HepG2 (cell line): ENCODE measurements around the gene ANKRD44. TPM values are rescaled to one million over a fixed set of nuclear protein-coding genes. Genes with fewer than 3 reads are reported as not detected.

Experiments
- ATAC-seq: fragments of 200-7000 bp; cut with Tn5 transposase; 3 replicates; pipeline ENCODE4 v1.9.1; 2020; ENCODE audit warnings: mild to moderate bottlenecking, moderate library complexity
- BruUV-seq: library from RNA; stranded (reverse); fragments of 400-500 nt; replicated peaks from 2 replicates; lab custom pipeline; 2021; lab: Mats Ljungman, UMichigan
- CTCF ChIA-PET: fragments of 300-600 bp; formaldehyde crosslinking; extraction: SDS; loops from one replicate; lab custom pipeline; 2021; ENCODE audit warnings: low total read pairs, inconsistent platforms, low intra/inter-chr PET ratio; lab: Yijun Ruan, JAX
- POLR2A ChIA-PET: fragments of 350-600 bp; sonication (Branson Sonifier 250); formaldehyde crosslinking; loops from one replicate; lab custom pipeline; 2020; ENCODE audit warnings: antibody characterized with exemption, inconsistent platforms; lab: Yijun Ruan, JAX
- DNase-seq: peaks from one replicate; pipeline ENCODE4 v3.0.0-alpha.2; 2015; ENCODE audit warnings: low spot score
- FAIRE-seq: peaks from 3 replicates; lab custom pipeline; 2011; peaks lifted over from hg19 to GRCh38; lab: Jason Lieb, UNC
- H2AFZ ChIP-seq: one replicate; pipeline ENCODE4 v1.6.1; 2011; ENCODE audit warnings: low read length, inconsistent platforms
- H3K27ac ChIP-seq: fragments of 300-600 bp; 3 replicates; pipeline ENCODE4 v1.8.0; 2011; ENCODE audit warnings: mixed run types, mild to moderate bottlenecking, mixed read lengths, low read length, inconsistent platforms; ENCODE audit not compliant: insufficient read depth; ENCODE audit errors: extremely low read length
- H3K27me3 ChIP-seq, 2 experiments: fragments of 200-600 bp in 1 of 2; 2 replicates in 1 of 2; 3 replicates in 1 of 2; pipeline versions ENCODE4 v1.6.0 to v1.8.0; 2011; ENCODE audit warnings: low read length in 2 of 2, mild to moderate bottlenecking in 2 of 2, moderate library complexity in 2 of 2, inconsistent platforms in 1 of 2; ENCODE audit not compliant: insufficient read depth in 2 of 2, control insufficient read depth in 1 of 2
- H3K36me3 ChIP-seq, 2 experiments: fragments of 200-600 bp in 1 of 2; replicated peaks in 1 of 2; 2 replicates in 1 of 2; 3 replicates in 1 of 2; pipeline versions ENCODE4 v1.5.1 to v1.8.0; 2011; ENCODE audit warnings: low read length in 2 of 2, inconsistent platforms in 1 of 2; ENCODE audit not compliant: insufficient read depth in 2 of 2, control insufficient read depth in 1 of 2
- H3K4me1 ChIP-seq: 2 replicates; pipeline ENCODE4 v1.5.1; 2012; ENCODE audit warnings: low read length, inconsistent platforms; ENCODE audit not compliant: insufficient read depth
- H3K4me2 ChIP-seq: 2 replicates; pipeline ENCODE4 v1.6.0; 2011; ENCODE audit warnings: low read depth, low read length, inconsistent platforms
- H3K4me3 ChIP-seq, 3 experiments: fragments of 200-600 bp in 1 of 3; sonication (generic), shearing (Covaris generic) in 1 of 3; replicated peaks in 1 of 3; 2 replicates each; pipeline ENCODE4 v1.5.1; 2011 to 2016; ENCODE audit warnings: low read length in 3 of 3, inconsistent platforms in 2 of 3, low read depth in 2 of 3, mild to moderate bottlenecking in 2 of 3, control low read depth in 1 of 3, mixed read lengths in 1 of 3; ENCODE audit not compliant: insufficient read depth in 1 of 3
- H3K79me2 ChIP-seq: one replicate; pipeline ENCODE4 v1.6.1; 2011; ENCODE audit warnings: low read length, inconsistent platforms; ENCODE audit not compliant: insufficient read depth
- H3K9ac ChIP-seq: 2 replicates; pipeline ENCODE4 v1.6.0; 2011; ENCODE audit warnings: mild to moderate bottlenecking, low read depth, low read length, inconsistent platforms; ENCODE audit not compliant: insufficient read depth
- H3K9me3 ChIP-seq: 2 replicates; pipeline ENCODE4 v1.5.1; 2012; ENCODE audit warnings: mild to moderate bottlenecking, low read length
- H4K20me1 ChIP-seq: 2 replicates; pipeline ENCODE4 v1.6.0; 2011; ENCODE audit warnings: inconsistent platforms, mild to moderate bottlenecking, low read length, moderate library complexity; ENCODE audit not compliant: insufficient read depth
- HDAC2 ChIP-seq: sonication (generic); formaldehyde crosslinking; IDR thresholded peaks from 2 replicates; pipeline ENCODE4 v1.4.0; 2020; ENCODE audit warnings: missing genetic modification reagents
- MAZ ChIP-seq, 2 experiments: sonication (generic) in 1 of 2; formaldehyde crosslinking in 1 of 2; IDR thresholded peaks; 2 replicates each; pipeline versions ENCODE4 v1.5.0 to v1.6.1; 2012 to 2020; ENCODE audit warnings: low read depth in 2 of 2, mild to moderate bottlenecking in 2 of 2, borderline replicate concordance in 1 of 2, improper control_type of control experiment in 1 of 2, low read length in 1 of 2, missing genetic modification reagents in 1 of 2, moderate library complexity in 1 of 2
- MED13 ChIP-seq: sonication (generic); formaldehyde crosslinking; IDR thresholded peaks from 2 replicates; pipeline ENCODE4 v1.5.0; 2020; ENCODE audit warnings: missing genetic modification reagents
- SAFB2 ChIP-seq: sonication (generic); formaldehyde crosslinking; IDR thresholded peaks from 2 replicates; pipeline ENCODE4 v1.5.1; 2020; ENCODE audit warnings: missing genetic modification reagents, low read depth, mild to moderate bottlenecking, borderline replicate concordance
- ZBTB1 ChIP-seq: sonication (generic); formaldehyde crosslinking; IDR thresholded peaks from 2 replicates; pipeline ENCODE4 v1.4.0; 2020; ENCODE audit warnings: missing genetic modification reagents, borderline replicate concordance
- ZBTB3 ChIP-seq: sonication (generic); formaldehyde crosslinking; IDR thresholded peaks from 2 replicates; pipeline ENCODE4 v1.4.0; 2020; ENCODE audit warnings: low read depth, mild to moderate bottlenecking, moderate library complexity, missing genetic modification reagents, borderline replicate concordance
- ZBTB40 ChIP-seq, 2 experiments: fragments of 450-650 bp in 1 of 2; sonication (generic) in 1 of 2; formaldehyde crosslinking in 1 of 2; IDR thresholded peaks; 2 replicates each; pipeline versions ENCODE4 v1.6.1 to v1.8.0; 2016 to 2022; ENCODE audit warnings: antibody characterized with exemption in 1 of 2, mild to moderate bottlenecking in 1 of 2, missing genetic modification reagents in 1 of 2
- WGBS: methylation state at CpG from one replicate; pipeline ENCODE4 v1.1.6; 2017; ENCODE audit warnings: low lambda C conversion rate; 5-methylcytosine and 5-hydroxymethylcytosine counted together
- in situ Hi-C: cut with HindIII; loops from 2 replicates; pipeline ENCODE4 v1.10.0; 2017; ENCODE audit warnings: low pct_unique_long_range_greater_than_20kb; ENCODE audit not compliant: extremely low pct_ligation_motif_present
- intact Hi-C: fragments of 100-400 bp; cut with micrococcal nuclease; formaldehyde crosslinking; loops from one replicate; pipeline ENCODE4 v1.10.0; 2022; ENCODE audit not compliant: unreplicated experiment
- polyA plus RNA-seq, 8 experiments: library from polyadenylated mRNA; depleted of rRNA in 3 of 8; stranded (reverse) in 7 of 8; unstranded in 1 of 8; fragments of >200 nt; fragmentation: Illumina TruSeq in 4 of 8; extraction: Trizol in 4 of 8; gene quantifications; 2 replicates each; pipeline versions ENCODE4 v1.2.1 to v1.2.3, GENCODE V29; 2011 to 2016; ENCODE audit warnings: low read depth in 4 of 8, missing spikeins in 1 of 8, mixed read lengths in 1 of 8; ENCODE audit not compliant: insufficient read depth in 1 of 8
- total RNA-seq, 5 experiments: library from RNA; depleted of rRNA; stranded (reverse); fragments of >200 nt; fragmentation: Illumina TruSeq; extraction: Trizol; gene quantifications; 2 replicates each; pipeline ENCODE4 v1.2.3, GENCODE V29; 2016; ENCODE audit warnings: low read depth in 1 of 5

The ANKRD44 gene
- total and polyA plus RNA-seq, 2 of the 13 experiments (the other 11 are each of a cell fraction or from before 2014, with no cell fraction given) = 0.04 to 0.11 TPM

DNA sequence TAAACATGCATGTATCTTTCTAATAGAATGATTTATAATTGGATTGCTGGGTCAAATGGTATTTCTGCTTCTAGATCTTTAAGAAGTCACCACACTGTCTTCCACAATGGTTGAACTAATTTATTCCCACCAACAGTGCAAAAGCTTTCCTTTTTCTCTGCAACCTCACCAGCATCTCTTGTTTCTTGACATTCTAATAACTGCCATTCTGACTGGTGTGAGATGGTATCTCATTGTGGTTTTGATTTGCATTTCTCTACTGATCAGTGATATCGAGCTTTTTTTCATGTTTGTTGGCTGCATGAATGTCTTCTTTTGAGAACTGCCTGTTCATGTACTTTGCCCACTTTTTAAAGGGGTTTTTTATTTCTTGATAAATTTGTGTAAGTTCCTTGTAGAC is 182.5 kb downstream of the ANKRD44 start:
- Histone ChIP-seq H2AFZ (no peak overlapping the region), H3K27me3 (peaks cover 0 to 2% of the 10 kb centered on the region in 2 experiments; a peak in 1 of 5 replicates), H3K4me2 (no peak overlapping the region), H3K4me3 (no peak overlapping the region), H3K9me3 (no peaks in the 10 kb centered on the region), H4K20me1 (no peaks in the 10 kb centered on the region), H3K4me1 (no peaks in the 10 kb centered on the region), H3K27ac (no peak overlapping the region), H3K79me2 (no peaks in the 10 kb centered on the region), H3K36me3 (no peaks in the 10 kb centered on the region), H3K9ac (no peak overlapping the region)
- 0% methylated on average over 1 of the region's 1 CpG for WGBS
- no peak for FAIRE-seq
- intact Hi-C loops (no loop called here), in situ Hi-C loops (no loop called here)
- DNase-seq = no peak
- TF ChIP-seq MAZ (IDR thresholded peaks at IDR 0.05; ENCODE audit: borderline replicate concordance, low read depth, low read length) = no peak
- no peak for TF ChIP-seq MAZ (CRISPR knock-in tag; IDR thresholded peaks at IDR 0.05; ENCODE audit: low read depth)
- no peak for TF ChIP-seq ZBTB1 (CRISPR knock-in tag)
- TF ChIP-seq HDAC2 (CRISPR knock-in tag) = no peak
- TF ChIP-seq SAFB2 (CRISPR knock-in tag) = no peak
- no TSS peak for BruUV-seq
- no peak for ATAC-seq
- CTCF ChIA-PET = no interaction called here
- POLR2A ChIA-PET = no interaction called here

DNA sequence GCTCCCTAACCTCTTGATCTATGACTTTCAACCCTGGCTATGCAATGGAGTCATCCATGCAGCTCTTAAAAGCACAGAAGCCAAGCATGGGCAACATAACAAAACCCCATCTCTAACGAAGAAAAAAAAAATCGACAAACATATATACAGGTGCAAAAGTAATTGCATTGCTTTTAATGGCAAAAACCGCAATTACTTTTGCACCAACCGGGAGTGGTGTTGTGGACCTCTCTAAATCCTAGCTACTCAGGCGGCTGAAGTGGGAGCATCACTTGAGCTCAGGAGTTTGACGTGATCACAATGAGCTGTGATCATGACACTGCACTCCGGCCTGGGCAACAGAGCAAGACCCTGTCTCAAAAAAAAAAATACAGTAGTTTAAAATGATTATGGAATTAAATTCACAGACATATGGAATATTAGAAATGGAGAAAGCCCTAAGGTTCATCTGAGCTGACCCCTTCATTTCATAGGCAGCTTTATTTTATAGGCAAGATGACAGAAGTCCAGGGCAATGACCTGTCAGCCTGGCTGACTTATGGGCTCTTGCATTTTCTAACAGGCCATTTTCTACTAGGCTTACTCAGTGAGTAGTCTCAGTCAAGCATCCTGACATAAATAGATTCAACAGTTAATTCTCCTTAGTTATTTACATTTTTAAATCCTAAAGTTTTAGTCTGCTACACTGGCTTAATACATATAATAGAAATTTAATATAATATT is 183.8 kb downstream of the ANKRD44 start:
- intact Hi-C loops (no loop called here), in situ Hi-C loops (no loop called here)
- FAIRE-seq = no peak
- no peak overlapping the region for H3K4me2 ChIP-seq
- CTCF ChIA-PET = no interaction called here
- no peaks in the 10 kb centered on the region for H4K20me1 ChIP-seq
- no peaks in the 10 kb centered on the region for H3K4me1 ChIP-seq
- H3K27ac ChIP-seq = no peak overlapping the region
- H2AFZ ChIP-seq = no peak overlapping the region
- 27% methylated on average over 7 of the region's 7 CpGs for WGBS
- no peaks in the 10 kb centered on the region for H3K79me2 ChIP-seq
- H3K9me3 ChIP-seq = no peaks in the 10 kb centered on the region
- TF ChIP-seq ZBTB3 (CRISPR knock-in tag) = no peak
- peak; percentile 91 for TF ChIP-seq ZBTB40 (IDR thresholded peaks at IDR 0.05)
- no peak for TF ChIP-seq ZBTB40 (CRISPR knock-in tag; IDR thresholded peaks at IDR 0.05)
- no peak for TF ChIP-seq MED13
- TF ChIP-seq, all 625 proteins: peak for 1
- ATAC-seq (no peak), DNase-seq (no peak)
- Histone ChIP-seq H3K27me3 (peaks cover 2 to 3% of the 10 kb centered on the region in 2 experiments; a peak in 3 of 5 replicates), H3K9ac (no peak overlapping the region), H3K4me3 (no peak overlapping the region), H3K36me3 (no peaks in the 10 kb centered on the region)
- POLR2A ChIA-PET = no interaction called here
- no TSS peak for BruUV-seq
